ENCODE data around the gene SLITRK1.
A peak's percentile ranks its signal among the peaks of the same experiment; 100 is the strongest.

Gene SLITRK1

DNA sequence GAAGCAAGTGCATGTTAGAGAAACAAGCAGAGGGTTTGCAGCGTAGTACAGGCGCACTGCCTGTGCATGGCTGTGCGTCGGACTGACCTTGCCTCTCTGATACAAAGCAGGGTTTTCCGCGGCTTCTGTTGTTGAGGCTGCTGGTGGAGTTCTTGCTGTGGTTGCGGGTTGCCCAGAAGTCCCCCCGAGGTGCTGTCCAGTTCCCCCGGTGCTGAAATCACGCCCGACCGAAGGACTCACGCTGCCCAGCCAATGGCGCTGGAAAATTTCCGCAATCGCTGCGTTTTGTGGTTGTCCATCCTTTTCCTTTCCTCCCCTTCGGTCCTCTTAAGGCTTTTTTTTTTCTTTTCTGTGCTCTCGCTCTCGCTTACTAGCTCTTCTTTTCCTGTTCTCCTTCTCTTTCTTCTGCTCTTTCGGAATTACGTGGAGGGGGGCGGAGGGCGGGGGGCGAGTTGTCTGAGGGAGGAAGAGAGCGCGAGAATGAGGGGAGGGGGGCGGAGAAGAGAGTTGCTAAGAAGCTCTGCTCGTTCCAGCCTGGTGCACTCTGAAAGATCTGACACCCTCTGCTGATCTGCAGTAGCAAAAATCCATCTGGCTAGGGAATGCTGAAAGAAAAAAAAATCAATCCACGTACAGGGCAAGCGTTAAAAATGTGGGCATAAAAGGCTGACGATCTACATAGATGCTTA lies at the start of gene SLITRK1:
TSS of gene SLITRK1 (minus strand) at position 558 of the 689 bp plus-strand sequence. CDS start 967 bp downstream, outside the sequence.
- peak; percentile 92 for DNase-seq

DNA sequence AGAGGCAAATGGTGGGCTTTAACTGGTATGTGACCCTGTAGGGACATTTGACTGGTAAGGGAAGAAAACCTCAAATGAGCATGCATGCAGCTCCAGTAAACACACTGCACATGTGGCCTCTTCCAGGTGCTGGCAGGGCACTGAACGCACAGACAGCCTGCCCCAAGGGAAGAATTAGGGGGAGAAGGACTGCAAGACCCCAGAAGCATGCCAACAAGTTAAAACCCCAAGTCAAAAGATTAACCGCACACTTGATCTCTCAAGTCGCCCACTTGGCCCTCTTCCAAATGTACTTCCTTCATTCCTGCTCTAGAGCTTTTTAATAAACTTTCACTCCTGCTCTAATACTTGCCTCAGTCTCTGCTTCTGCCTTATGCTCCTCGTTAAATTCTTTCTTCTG lies 46.9 kb upstream of the SLITRK1 start:
- no peak for DNase-seq

GRCh38 chr13:83919775-83920174 lies 37.5 kb upstream of the SLITRK1 start:
- no peak for DNase-seq

GRCh38 chr13:83914368-83914767 lies 32.1 kb upstream of the SLITRK1 start:
- no peak for DNase-seq

DNA sequence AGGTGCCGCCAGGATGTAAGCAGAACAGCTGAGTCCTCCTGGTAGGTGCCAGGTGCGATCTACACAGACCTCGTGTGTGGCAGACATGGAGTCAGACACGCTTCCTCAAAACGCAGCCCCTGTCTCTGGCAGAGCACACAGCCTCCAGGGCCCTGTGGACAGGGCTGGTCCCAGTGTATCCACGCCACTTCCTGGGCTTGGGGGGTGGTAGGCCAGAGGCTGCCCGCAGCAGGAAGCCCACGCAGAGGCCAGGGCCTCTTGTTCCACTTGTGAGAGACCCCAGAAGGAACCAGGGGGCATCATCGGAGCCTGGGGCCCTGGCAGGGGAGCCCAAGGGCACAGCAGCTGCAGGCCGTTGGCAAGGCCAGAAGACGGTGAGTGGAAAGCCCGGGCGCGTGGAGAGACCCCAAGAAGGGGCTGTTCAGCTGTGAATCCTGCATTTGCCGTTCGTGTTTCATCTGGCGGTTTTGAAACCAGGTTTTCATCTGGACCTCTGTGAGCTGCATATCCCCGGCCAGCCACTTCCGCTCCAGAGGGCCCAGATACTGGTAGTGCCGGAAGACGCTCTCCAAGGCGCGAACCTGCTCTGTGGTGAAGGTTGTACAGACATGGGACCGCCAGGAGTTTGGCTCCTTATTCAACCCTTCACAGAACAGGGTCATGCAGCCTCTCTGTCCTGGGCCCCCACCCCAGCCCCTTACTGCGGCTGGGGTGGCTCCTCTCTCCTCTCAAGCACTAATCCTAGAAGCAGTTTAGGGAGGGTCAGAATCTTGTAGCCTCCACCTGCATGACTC lies 25.1 kb upstream of the SLITRK1 start:
- DNase-seq = no peak

GRCh38 chr13:83906240-83906820 lies 24.1 kb upstream of the SLITRK1 start:
- DNase-seq = no peak

DNA sequence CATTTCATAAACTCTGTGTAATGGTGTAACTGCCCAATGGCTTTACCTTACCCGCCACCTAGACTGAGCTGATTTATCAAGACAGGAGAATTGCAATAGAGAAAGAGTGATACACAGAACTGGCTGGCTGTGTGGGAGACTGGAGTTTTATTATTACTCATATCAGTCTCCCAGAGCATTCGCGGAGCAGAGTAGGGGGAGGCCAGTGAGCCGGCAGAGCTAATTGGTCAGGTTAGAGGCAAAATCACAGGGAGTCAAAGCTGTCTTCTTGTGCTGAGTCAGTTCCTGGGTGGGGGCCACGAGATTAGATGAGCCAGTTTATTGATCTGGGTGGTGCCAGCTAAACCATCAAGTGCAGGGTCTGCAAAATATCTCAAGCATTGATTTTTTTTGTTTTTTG lies 23.4 kb upstream of the SLITRK1 start:
- DNase-seq = no peak

- DNase-seq = no peak
Measured at GRCh38 chr13:83895994-83896580, 13.8 kb upstream of the SLITRK1 start.

- no peak for DNase-seq
Measured at GRCh38 chr13:83890358-83890757, 8.1 kb upstream of the SLITRK1 start.

GRCh38 chr13:83884141-83884540 lies 1.9 kb upstream of the SLITRK1 start:
- no peak for DNase-seq

GRCh38 chr13:83883061-83883523 lies 818 bp upstream of the SLITRK1 start:
- peak; percentile 63 for DNase-seq

DNA sequence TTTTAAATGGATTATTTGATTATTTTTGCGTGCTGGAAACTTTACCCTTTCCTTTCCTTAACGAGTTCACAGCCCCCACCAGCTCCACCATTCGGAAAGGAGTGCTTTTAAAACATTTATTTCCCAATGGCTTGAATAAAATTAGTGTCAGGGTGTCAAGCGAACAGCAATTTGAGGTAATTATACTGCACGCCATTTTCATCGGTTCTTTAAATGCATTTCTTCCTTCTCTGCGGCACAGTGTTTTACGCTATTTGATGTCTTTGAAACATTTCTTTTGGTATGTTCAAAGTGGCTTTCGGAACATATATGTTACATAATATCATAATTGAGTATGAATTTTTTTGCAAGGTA lies 309 bp upstream of the SLITRK1 start:
- no peak for DNase-seq

- peak; percentile 64 for DNase-seq
Measured at GRCh38 chr13:83881140-83881684, 1.1 kb downstream of the SLITRK1 start.

GRCh38 chr13:83880275-83881139 lies 1.8 kb downstream of the SLITRK1 start:
- DNase-seq = peak; percentile 78

- peak; percentile 88 for DNase-seq
Measured at GRCh38 chr13:83879431-83880171, 2.7 kb downstream of the SLITRK1 start.

DNA sequence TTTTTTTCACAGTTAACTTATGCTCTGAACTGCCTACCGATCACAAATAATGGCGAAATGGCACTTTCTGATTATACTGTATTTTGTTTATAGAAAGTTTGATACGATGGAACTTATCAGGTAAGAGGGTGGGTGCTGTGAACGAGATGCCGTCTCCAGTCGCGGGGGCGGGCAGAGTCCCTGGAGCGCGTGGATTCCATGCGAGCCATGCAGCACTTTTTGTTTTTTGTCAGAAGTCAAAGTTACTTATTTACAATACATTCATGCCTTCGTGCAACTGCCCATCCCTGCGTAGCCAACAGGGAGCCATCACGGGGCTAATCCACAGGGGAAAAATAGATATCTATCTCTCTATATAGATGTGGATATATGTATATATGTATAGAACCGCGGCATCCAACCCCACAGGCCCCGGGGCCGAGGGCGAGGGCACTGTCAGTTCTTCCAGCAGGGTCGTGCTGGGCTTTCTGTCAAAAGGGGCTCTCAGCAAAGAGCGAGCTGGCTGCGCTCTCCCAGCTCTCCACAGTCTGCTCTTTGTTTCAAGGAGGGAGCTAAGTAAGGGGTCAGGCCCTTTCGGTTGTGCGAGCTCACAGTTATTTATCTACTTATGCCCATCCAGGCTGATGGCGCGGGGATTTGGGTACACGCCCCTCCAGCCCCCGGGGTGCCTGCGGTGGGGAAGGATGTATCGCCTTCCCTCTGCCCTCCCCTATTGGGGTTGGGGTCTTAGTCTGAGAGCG lies 3.4 kb downstream of the SLITRK1 start:
- DNase-seq = no peak

DNA sequence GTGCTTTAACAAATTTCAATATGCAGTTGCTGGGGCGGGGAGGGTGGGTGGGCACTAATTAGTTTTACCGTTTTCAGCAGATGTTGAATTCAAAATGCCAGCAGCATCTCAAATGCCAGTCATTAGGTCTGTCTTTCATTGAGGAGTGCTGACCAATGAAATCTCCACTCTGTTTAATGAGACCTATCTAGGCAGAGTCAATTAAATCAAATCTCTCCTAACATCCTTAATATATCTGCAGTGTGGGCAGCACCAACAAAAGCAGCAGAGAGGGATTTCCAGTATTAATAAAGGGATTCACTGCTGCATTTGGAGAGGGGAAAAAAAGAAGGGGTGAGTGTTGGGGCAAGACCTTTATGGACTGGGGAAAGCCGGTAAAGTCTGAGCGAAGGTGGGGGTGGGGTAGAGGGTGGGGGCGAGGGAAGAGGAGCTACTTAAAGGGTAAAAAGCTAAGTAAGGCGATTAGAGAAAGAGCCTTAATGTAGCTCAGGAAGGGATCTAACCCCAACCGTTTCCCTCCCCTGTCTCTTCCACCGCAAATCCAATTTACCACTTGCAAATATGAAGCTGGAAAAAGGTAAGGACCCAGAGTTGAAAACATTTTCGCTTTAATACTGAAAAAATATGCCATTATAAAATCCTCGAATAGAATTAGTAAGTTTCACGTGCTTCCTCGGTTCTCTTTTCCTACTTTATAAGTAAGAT lies 4.5 kb downstream of the SLITRK1 start:
- DNase-seq = peak; percentile 43

DNA sequence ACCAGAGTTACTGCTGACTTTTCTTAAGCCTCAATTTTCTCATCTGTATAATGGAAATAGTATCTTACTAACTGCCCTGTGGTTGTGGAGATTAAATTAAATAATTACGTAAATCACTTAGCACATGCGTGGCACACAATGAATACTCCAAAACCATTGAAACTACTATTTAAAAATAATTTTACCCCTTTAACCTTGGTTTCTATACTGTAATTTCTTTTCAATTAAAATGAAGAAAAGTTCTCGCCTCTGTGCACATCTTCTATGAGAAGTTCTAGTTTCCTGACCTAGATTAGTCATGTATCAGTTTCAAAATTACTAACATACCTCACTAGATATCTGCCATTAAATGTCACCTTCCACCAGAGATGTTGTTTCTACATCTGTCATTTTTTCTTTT lies 5.7 kb downstream of the SLITRK1 start:
- DNase-seq = no peak

DNA sequence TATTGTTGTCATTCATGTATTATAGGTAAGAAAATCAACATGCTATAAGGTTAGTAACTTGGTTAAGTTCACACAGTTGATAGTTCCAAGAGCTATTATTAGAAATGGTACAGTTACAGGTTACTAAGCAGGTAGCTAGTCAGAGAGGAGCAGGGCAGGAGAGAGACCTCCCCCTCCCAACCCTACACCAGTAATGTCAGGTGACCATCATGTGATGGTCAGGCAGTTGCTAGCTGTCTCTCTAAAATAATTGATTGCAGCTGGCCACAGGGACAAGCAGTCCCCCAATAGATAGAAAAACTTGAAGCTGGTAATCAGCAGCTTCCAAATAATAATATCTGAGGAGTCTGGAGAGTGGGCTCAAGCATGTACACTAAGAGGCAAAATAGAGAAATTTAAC lies 14.6 kb downstream of the SLITRK1 start:
- no peak for DNase-seq

All from retina (tissue), 1 donor.